ENCODE results near the gene PLCL2.
A peak's percentile ranks its signal among the peaks of the same experiment; 100 is the strongest.

PLCL2 gene

DNA sequence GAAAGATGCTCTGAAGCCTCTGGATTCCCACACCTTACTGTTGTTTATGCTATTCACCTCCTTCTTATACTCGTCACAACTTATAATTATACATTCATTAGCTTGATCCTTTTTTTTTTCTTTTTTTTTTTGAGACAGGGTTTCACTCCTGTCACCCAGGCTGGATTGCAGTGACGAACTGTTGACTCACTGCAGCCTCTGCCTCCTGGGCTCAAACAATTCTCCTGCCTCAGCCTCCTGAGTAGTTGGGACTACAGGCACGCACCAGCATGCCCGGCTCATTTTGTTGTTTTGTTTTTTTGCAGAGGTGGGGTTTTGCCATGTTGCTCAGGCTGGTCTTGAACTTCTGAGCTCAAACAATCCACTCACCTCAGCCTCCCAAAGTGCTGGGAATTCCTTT lies 143.6 kb downstream of the PLCL2 start:
- TF ChIP-seq, protein P1, sequence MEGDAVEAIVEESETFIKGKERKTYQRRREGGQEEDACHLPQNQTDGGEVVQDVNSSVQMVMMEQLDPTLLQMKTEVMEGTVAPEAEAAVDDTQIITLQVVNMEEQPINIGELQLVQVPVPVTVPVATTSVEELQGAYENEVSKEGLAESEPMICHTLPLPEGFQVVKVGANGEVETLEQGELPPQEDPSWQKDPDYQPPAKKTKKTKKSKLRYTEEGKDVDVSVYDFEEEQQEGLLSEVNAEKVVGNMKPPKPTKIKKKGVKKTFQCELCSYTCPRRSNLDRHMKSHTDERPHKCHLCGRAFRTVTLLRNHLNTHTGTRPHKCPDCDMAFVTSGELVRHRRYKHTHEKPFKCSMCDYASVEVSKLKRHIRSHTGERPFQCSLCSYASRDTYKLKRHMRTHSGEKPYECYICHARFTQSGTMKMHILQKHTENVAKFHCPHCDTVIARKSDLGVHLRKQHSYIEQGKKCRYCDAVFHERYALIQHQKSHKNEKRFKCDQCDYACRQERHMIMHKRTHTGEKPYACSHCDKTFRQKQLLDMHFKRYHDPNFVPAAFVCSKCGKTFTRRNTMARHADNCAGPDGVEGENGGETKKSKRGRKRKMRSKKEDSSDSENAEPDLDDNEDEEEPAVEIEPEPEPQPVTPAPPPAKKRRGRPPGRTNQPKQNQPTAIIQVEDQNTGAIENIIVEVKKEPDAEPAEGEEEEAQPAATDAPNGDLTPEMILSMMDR (IDR thresholded peaks at IDR 0.05; ENCODE audit: low read depth, low read length, missing control alignments): no peak
- in situ Hi-C loops (cut with HindIII; ENCODE audit: low sequenced_read_pairs): no loop called here
- DNase-seq (ENCODE audit: low read depth): no peak
- no peak overlapping the region for H3K4me3 ChIP-seq (ENCODE audit: low read depth, low read length)

DNA sequence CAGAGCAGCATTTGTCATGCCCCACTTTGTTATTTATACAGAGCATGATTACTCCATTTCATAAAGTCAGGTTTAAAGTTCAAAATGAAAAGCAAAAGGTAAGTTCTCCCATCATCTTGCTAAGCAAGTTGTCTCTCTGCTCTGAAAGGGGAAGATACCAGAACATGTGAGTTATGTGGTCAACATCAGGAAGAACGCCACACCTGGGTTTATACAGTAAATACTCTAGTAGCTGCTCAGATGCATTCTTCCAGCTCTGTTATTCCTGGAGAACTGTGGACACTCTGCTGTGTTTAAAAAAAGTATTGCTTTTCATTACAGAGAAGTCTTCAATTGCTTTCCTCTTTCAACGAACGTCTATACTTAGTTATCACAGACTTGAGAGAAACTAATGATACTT lies 145.7 kb downstream of the PLCL2 start:
- in situ Hi-C loops (cut with HindIII; ENCODE audit: low sequenced_read_pairs): no loop called here
- no peak for DNase-seq (ENCODE audit: low read depth)
- TF ChIP-seq, protein P1 (IDR thresholded peaks at IDR 0.05; ENCODE audit: low read depth, low read length, missing control alignments): no peak
- H3K4me3 ChIP-seq (ENCODE audit: low read depth, low read length): no peak overlapping the region

DNA sequence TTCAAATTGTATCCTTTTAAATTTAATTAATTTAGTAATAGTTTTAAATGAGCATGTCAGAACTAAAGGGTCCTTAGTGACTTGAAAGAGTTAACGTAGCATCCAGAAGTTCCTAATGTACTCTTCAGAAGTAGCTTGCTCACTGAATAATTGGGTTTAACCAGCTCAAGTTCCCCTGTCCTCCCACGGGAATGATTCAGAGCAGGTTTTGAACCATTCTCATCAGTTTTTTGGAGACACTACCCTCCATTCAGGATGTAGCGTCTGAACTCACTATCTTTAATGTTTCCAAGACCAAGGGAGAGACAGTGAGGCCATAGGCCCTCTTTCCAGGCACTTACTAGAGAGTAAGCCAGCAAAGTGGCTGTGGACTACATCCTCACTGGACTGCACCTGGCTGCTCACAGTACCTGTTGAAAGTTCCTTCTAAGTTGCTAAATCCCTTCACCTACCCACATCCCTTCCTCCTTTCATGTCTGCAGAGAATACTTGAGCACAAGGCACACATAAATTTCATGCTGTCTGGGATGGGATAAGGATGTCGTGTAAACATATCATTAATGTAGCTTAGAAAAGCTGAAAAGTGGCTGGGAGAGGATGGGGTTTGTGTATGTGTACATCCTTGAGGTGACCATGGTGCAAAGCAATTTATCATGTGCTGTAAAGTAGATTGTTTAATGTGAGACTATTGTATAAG lies 146.3 kb downstream of the PLCL2 start:
- H3K4me3 ChIP-seq (ENCODE audit: low read depth, low read length): no peak overlapping the region
- TF ChIP-seq, protein P1 (IDR thresholded peaks at IDR 0.05; ENCODE audit: low read depth, low read length, missing control alignments): no peak
- in situ Hi-C loops (cut with HindIII; ENCODE audit: low sequenced_read_pairs): no loop called here
- DNase-seq (ENCODE audit: low read depth): no peak

DNA sequence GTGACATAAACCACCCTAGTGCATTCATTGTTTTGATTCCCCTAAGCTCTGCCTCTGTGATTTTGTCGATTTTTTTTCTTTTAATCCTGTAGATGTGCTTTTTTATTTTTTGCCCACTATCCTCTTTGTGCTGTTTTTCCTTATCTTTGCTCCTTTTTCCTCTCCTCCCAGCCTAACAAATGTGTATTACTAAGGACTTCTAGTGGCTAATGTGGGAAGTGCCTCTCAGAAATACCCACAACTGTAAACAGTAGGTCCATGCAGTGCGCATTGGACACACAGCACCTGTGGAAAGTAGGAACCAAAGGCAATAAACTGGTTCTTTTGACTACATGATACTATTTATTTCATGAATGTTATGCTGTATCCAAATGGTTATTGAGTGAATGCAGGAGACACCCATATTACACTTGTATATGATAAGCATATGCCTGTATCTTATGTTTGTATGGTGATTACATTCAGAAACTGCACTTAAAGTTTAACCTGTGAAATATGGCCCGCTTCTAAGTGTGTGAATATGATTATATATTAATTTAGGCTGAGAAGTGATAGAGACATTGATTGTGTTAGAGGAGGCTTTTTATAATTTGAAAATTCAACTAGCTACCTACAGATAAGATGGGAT lies 147.8 kb downstream of the PLCL2 start:
- in situ Hi-C loops (cut with HindIII; ENCODE audit: low sequenced_read_pairs): no loop called here
- DNase-seq (ENCODE audit: low read depth): peak; percentile 18
- TF ChIP-seq, protein P1 (IDR thresholded peaks at IDR 0.05; ENCODE audit: low read depth, low read length, missing control alignments): peak; percentile 81
- H3K4me3 ChIP-seq (ENCODE audit: low read depth, low read length): no peak overlapping the region

DNA sequence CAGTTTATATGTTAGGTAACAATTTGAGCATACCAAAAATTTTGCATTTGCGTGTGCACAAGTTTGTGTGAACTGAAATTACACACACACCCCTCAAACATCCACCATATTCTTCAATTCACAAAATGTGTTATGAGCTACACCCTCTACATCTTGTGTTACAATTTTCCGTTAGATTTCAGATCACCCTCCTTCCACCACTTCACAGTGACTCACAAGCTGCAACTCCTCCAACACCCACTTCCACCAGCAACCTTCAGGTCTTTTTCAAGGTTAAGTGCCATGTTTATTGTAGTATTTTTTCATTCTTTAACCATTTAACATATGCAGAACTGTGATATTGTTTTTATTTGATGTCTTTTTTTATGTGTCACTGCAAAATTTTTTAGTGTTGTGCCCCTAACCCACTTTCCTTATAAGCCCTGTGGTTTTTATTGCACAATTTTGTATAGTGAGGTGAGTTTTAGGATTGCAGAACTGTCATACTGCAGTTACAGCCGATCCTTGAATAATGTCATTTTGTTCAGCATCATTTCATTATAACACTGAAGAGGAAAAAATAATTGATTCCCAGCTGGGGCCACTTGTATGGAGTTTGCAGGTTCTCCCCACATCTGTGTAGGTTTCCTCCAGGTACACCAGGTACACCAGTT lies 148.9 kb downstream of the PLCL2 start:
- in situ Hi-C loops (cut with HindIII; ENCODE audit: low sequenced_read_pairs): no loop called here
- no peak for DNase-seq (ENCODE audit: low read depth)
- TF ChIP-seq, protein P1 (IDR thresholded peaks at IDR 0.05; ENCODE audit: low read depth, low read length, missing control alignments): no peak
- no peak overlapping the region for H3K4me3 ChIP-seq (ENCODE audit: low read depth, low read length)

DNA sequence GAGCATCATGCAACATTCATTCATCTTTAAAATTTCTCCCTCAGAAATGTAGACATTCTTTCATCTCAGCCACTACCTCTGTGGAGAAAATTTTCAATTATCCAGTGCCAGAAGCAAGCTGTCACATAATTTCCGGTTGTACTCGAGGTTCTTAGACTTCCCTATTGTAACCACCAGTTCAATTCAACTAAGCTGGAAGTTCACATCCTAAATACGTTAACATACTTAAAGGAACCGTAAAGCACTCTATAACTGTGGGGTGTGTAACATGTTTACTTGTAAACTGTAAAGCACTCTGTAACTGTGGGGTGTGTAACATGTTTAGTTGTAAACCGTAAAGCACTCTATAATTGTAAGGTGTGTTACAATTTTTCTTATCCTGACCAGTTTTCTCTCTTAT lies 150.3 kb downstream of the PLCL2 start:
- TF ChIP-seq, protein P1 (IDR thresholded peaks at IDR 0.05; ENCODE audit: low read depth, low read length, missing control alignments): no peak
- no peak overlapping the region for H3K4me3 ChIP-seq (ENCODE audit: low read depth, low read length)
- in situ Hi-C loops (cut with HindIII; ENCODE audit: low sequenced_read_pairs): no loop called here
- DNase-seq (ENCODE audit: low read depth): no peak
